SH-SY5Y (cell line): ENCODE data around the gene GHRH.

Experiments used
- GATA2 ChIP-seq: IDR thresholded peaks from 2 replicates; pipeline ENCODE4 v1.6.1; 2011; ENCODE audit warnings: mild to moderate bottlenecking, low read depth, low read length
- GATA3 ChIP-seq: IDR thresholded peaks from 2 replicates; pipeline ENCODE4 v1.6.1; 2011; ENCODE audit warnings: low read depth, mild to moderate bottlenecking, low read length, moderate library complexity

DNA sequence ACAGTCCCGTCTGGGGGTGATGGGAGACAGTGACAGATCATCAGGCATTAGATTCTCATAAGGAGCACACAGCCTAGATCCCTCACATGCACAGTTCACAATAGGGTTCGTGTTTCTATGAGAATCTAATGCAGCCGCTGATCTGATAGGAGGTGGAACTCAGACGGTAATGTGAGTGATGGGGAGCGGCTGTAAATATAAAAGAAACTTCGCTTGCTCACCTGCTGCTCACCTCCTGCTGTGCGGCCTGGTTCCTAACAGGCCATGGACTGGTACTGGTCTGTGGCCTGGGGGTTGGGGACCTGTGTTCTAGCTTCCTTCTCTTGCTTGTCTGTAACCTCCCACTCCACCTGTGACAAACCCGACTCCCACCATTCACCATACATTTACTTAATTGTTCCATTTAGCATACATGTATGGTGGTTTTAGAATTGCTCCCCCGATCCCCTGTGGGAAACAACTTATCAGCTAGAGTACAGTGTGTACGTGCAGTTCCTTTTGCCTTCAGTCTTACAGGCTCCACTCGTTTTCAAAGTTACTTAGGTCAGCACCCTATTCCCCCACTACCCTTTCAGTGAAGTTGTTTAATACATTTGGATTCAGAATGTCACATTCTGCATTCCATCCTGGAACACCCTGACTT, 31.8 kb upstream of the GHRH start:
- no peak for TF ChIP-seq GATA2
- TF ChIP-seq GATA3, result no peak
